MCF 10A (cell line): ENCODE measurements around the gene TOP1. TPM values are rescaled to one million over a fixed set of nuclear protein-coding genes. Genes with fewer than 3 reads are reported as not detected.

Source experiments
- BruUV-seq: library from RNA; stranded (reverse); fragments of 400-500 nt; replicated peaks from 2 replicates; lab custom pipeline; 2021; lab: Mats Ljungman, UMichigan
- CTCF ChIA-PET: fragments of 300-600 bp; sonication (Branson Sonifier 250); formaldehyde crosslinking; extraction: SDS; loops from one replicate; lab custom pipeline; 2021; ENCODE audit warnings: antibody characterized with exemption, inconsistent platforms; lab: Yijun Ruan, JAX
- POLR2A ChIA-PET: fragments of 300-600, 350-650 bp; sonication (Branson Sonifier 250); formaldehyde crosslinking; extraction: SDS; loops from one replicate; lab custom pipeline; 2020; ENCODE audit warnings: antibody characterized with exemption, inconsistent platforms; lab: Yijun Ruan, JAX
- DNase-seq: peaks from one replicate; pipeline ENCODE4 v3.0.0-alpha.2; 2018; ENCODE audit not compliant: unreplicated experiment
- H3K27ac Mint-ChIP-seq: one replicate; pipeline ENCODE4 v1.8.0; 2022; ENCODE audit warnings: mild to moderate bottlenecking, low read depth, mixed read lengths; ENCODE audit not compliant: unreplicated experiment
- H3K27me3 Mint-ChIP-seq: one replicate; pipeline ENCODE4 v1.8.0; 2022; ENCODE audit warnings: mixed read lengths; ENCODE audit not compliant: insufficient read depth, unreplicated experiment
- H3K36me3 Mint-ChIP-seq: one replicate; pipeline ENCODE4 v1.8.0; 2022; ENCODE audit warnings: mild to moderate bottlenecking, moderate library complexity, mixed read lengths; ENCODE audit not compliant: insufficient read depth, unreplicated experiment
- H3K4me1 Mint-ChIP-seq: one replicate; pipeline ENCODE4 v1.8.0; 2022; ENCODE audit warnings: mixed read lengths; ENCODE audit not compliant: insufficient read depth, unreplicated experiment
- H3K4me3 Mint-ChIP-seq: one replicate; pipeline ENCODE4 v1.8.0; 2022; ENCODE audit warnings: mild to moderate bottlenecking, moderate library complexity, mixed read lengths; ENCODE audit not compliant: unreplicated experiment
- H3K9me3 Mint-ChIP-seq: one replicate; pipeline ENCODE4 v1.8.0; 2022; ENCODE audit warnings: mixed read lengths; ENCODE audit not compliant: unreplicated experiment
- CTCF ChIP-seq: fragments of 200-600 bp; IDR thresholded peaks from one replicate; pipeline ENCODE4 v1.8.0; 2022; ENCODE audit warnings: antibody characterized with exemption, mild to moderate bottlenecking; ENCODE audit not compliant: unreplicated experiment
- intact Hi-C: fragments of 100-400 bp; cut with micrococcal nuclease; formaldehyde crosslinking; loops from 2 replicates; pipeline ENCODE4 v1.14.1; 2022
- total RNA-seq: library from RNA; stranded (reverse); gene quantifications from 2 replicates; pipeline ENCODE4 v1.2.3, GENCODE V29; 2022

Gene TOP1
- total RNA-seq, 1 experiment from 2014 or later, result 174 TPM

DNA sequence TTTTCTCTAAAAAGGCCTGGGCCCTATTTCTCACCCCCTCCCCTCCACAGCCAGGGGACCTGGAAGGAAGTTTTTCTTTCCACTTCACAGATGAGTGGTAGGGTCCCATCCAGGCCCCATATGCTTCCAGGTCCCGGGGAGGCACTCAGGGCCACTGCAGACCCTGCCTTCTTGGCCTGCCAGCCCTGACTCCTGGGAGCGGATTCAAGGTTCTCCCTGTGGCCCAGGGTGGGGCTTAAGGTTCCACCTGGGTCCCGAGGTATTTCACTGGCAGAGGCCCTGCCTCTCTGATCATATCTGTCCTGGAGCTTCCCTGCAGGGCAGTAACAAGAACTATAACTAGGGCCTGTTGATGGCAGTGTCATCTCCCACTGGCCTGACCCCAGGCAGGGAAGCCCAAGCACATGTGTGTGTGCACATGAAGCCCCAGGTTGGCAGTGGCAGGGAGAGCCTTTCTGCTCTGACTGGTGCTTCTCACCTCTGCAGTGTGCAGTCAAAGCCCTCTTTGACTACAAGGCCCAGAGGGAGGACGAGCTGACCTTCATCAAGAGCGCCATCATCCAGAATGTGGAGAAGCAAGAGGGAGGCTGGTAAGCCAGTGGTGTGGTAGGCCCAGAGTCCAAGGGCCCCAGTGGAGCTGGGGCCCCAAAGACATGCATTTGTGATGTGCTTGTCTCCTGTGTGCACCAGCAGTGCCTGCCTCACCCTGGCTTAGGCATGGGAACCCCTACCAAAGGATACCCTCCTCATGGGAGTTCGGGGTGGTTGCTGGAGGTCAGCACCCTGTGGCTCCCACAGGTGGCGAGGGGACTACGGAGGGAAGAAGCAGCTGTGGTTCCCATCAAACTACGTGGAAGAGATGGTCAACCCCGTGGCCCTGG lies 139.9 kb downstream of the TOP1 start:
- intact Hi-C loops, result no loop called here
- POLR2A ChIA-PET, result interaction anchor here (2.3 to 2.9 kb wide), 3 partner anchors 30 to 169 kb away, joined by 9 to 14 read pairs (median 9); partner anchors contain the start of gene PLCG1
- Mint-ChIP-seq H3K9me3 (no peaks in the 10 kb centered on the region), H3K27me3 (no peaks in the 10 kb centered on the region), H3K27ac (no peak overlapping the region), H3K4me3 (no peak overlapping the region), H3K4me1 (peaks cover 15% of the 10 kb centered on the region), H3K36me3 (peaks cover 48% of the 10 kb centered on the region)
- no peak for DNase-seq
- no peak for TF ChIP-seq CTCF
- BruUV-seq, result no TSS peak
- CTCF ChIA-PET, result interaction anchor here (0.5 to 16.9 kb wide), 8 partner anchors 22 to 170 kb away, joined by 4 to 314 read pairs (median 8); partner anchors contain the start of gene LPIN3

- POLR2A ChIA-PET, result interaction anchor here (0.8 to 2.9 kb wide), 10 partner anchors 12 to 171 kb away, joined by 3 to 14 read pairs (median 4); partner anchors contain the start of genes LPIN3 and PLCG1
Observed at GRCh38 chr20:41169162-41169690, 140.6 kb downstream of the TOP1 start.

GRCh38 chr20:41169791-41170351 lies 141.2 kb downstream of the TOP1 start:
- Mint-ChIP-seq H3K4me3 (no peak overlapping the region), H3K27me3 (no peaks in the 10 kb centered on the region), H3K27ac (peak overlapping the region; percentile 21), H3K4me1 (peaks cover 15% of the 10 kb centered on the region), H3K36me3 (peaks cover 54% of the 10 kb centered on the region), H3K9me3 (no peaks in the 10 kb centered on the region)
- no TSS peak for BruUV-seq
- ChIA-PET CTCF (interaction anchor here (0.6 to 16.9 kb wide), 19 partner anchors 13 to 1080 kb away, joined by 3 to 314 read pairs (median 4); partner anchors contain the start of gene LPIN3), POLR2A (interaction anchor here (0.8 to 2.9 kb wide), 11 partner anchors 12 to 171 kb away, joined by 3 to 14 read pairs (median 4); partner anchors contain the start of genes LPIN3 and PLCG1)
- DNase-seq, result peak; percentile 49
- TF ChIP-seq CTCF, result no peak
- intact Hi-C loops, result loop anchor here (5.0 kb wide), 1 partner anchor 242 kb away; no protein-coding TSS in a partner anchor

More at GRCh38 chr20:41169162-41169690, 140.6 kb downstream of the TOP1 start:
- no peak for TF ChIP-seq CTCF
- BruUV-seq, result no TSS peak
- H3K4me3 Mint-ChIP-seq, result no peak overlapping the region
- H3K9me3 Mint-ChIP-seq, result no peaks in the 10 kb centered on the region
- no peaks in the 10 kb centered on the region for H3K27me3 Mint-ChIP-seq
- peaks cover 15% of the 10 kb centered on the region for H3K4me1 Mint-ChIP-seq
- DNase-seq, result no peak
- H3K27ac Mint-ChIP-seq, result peak overlapping the region; percentile 21
- CTCF ChIA-PET, result interaction anchor here (0.5 to 16.9 kb wide), 10 partner anchors 12 to 429 kb away, joined by 3 to 314 read pairs (median 8); partner anchors contain the start of gene LPIN3
- H3K36me3 Mint-ChIP-seq, result peaks cover 54% of the 10 kb centered on the region
- intact Hi-C loops, result no loop called here
